GM06990 (cell line): ENCODE results near the gene ZNF324.
A peak's percentile ranks its signal among the peaks of the same experiment; 100 is the strongest.

Experiments used
- DNase-seq: peaks from one replicate; pipeline ENCODE4 v3.0.0-alpha.2; 2011; ENCODE audit not compliant: insufficient read length; ENCODE audit errors: extremely low read depth
- H3K27me3 ChIP-seq: replicated peaks from 2 replicates; pipeline ENCODE4 v1.6.0; 2011; ENCODE audit warnings: low read length; ENCODE audit not compliant: control insufficient read depth, insufficient read depth
- H3K36me3 ChIP-seq: 2 replicates; pipeline ENCODE4 v1.5.1; 2011; ENCODE audit warnings: low read length; ENCODE audit not compliant: control insufficient read depth, insufficient read depth
- H3K4me3 ChIP-seq: replicated peaks from 2 replicates; pipeline ENCODE4 v1.5.1; 2011; ENCODE audit warnings: low read depth, mild to moderate bottlenecking, control low read depth, low read length
- CTCF ChIP-seq: IDR thresholded peaks from 2 replicates; pipeline ENCODE4 v1.5.1; 2011; ENCODE audit warnings: low read length, control low read depth, mild to moderate bottlenecking, inconsistent platforms; ENCODE audit not compliant: insufficient read depth, poor library complexity, severe bottlenecking

ZNF324 gene

DNA sequence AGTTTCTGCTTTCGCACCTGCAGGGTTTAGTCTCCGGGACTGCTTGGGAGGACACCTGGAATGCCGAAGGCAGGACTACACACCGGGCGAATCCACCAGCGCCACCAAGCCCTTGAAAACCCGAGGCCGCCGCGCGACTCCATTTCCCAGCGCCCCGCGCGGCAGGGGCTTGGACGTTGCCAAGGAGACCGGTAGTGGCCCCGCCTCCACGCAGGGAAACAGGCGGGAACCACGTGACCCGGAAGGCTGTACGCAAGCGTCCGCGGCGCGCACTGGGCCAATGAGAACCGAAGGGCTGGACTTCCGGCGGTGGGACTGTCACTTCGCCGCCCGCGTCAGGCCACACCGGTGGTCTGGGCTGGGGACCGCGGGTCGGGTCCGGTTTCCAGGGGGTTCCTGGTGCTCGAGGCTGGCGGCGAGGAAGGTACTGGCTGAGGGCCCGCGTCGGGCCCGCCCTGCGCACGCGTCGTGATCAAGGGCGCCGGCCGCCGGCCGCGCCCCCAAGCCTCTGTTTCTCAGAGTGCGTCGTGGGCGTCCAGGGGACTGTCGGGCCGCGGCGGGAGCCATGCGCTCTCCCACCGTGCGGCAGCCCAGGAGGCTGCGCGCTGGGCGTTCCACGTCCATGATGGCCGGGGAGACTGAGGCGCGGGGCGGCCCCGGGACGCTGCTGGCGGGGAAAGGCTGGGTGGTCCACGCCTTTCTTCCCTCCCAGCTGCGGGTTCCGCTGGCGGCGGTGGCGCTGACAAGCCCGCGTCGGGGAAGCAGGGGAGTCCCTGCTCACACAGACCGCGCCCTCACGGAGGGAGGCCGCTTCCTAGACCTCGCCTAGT is at the start of gene ZNF324:
Gene ZNF324, plus strand, starts transcription at position 321 of the 830 bp plus-strand sequence. CDS start 2,106 bp downstream, outside the sequence.
- Histone ChIP-seq H3K4me3 (peak within 1 kb of the TSS; percentile 90), H3K27me3 (no peaks in the 10 kb centered on the region), H3K36me3 (peaks cover 6% of the 10 kb centered on the region)
- TF ChIP-seq CTCF, result no peak
- DNase-seq, result peak; percentile 95

GRCh38 chr19:58428617-58429016 is 38.3 kb upstream of the ZNF324 start:
- Histone ChIP-seq H3K36me3 (no peaks in the 10 kb centered on the region; the same call in 1 of the 2 replicates), H3K27me3 (no peaks in the 10 kb centered on the region), H3K4me3 (no peak overlapping the region)
- TF ChIP-seq CTCF, result no peak
- DNase-seq, result no peak

GRCh38 chr19:58429745-58430144 is 37.1 kb upstream of the ZNF324 start:
- H3K4me3 ChIP-seq, result no peak overlapping the region
- TF ChIP-seq CTCF, result no peak
- peaks cover 9% of the 10 kb centered on the region for H3K36me3 ChIP-seq
- H3K27me3 ChIP-seq, result no peaks in the 10 kb centered on the region
- no peak for DNase-seq

DNA sequence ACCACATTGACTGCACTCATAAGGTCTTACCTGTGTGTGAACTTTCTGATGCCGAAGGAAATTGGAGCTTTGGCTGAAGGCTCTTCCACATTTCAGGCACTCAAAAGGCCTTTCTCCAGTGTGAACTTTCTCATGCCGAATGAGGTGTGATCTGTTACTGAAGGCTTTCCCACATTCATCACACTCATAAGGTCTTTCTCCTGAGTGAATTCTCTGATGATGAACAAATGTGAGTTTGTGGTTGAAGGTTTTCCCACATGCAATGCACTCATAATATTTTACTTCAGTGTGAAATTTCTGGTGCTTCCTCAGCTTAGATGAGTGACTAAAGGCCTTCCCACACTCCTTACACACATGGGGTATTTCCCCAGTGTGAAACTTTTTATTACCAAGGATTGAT is 32.7 kb upstream of the ZNF324 start:
- H3K36me3 ChIP-seq, result peaks cover 16% of the 10 kb centered on the region
- no peaks in the 10 kb centered on the region for H3K27me3 ChIP-seq
- TF ChIP-seq CTCF, result no peak
- H3K4me3 ChIP-seq, result no peak overlapping the region
- no peak for DNase-seq

DNA sequence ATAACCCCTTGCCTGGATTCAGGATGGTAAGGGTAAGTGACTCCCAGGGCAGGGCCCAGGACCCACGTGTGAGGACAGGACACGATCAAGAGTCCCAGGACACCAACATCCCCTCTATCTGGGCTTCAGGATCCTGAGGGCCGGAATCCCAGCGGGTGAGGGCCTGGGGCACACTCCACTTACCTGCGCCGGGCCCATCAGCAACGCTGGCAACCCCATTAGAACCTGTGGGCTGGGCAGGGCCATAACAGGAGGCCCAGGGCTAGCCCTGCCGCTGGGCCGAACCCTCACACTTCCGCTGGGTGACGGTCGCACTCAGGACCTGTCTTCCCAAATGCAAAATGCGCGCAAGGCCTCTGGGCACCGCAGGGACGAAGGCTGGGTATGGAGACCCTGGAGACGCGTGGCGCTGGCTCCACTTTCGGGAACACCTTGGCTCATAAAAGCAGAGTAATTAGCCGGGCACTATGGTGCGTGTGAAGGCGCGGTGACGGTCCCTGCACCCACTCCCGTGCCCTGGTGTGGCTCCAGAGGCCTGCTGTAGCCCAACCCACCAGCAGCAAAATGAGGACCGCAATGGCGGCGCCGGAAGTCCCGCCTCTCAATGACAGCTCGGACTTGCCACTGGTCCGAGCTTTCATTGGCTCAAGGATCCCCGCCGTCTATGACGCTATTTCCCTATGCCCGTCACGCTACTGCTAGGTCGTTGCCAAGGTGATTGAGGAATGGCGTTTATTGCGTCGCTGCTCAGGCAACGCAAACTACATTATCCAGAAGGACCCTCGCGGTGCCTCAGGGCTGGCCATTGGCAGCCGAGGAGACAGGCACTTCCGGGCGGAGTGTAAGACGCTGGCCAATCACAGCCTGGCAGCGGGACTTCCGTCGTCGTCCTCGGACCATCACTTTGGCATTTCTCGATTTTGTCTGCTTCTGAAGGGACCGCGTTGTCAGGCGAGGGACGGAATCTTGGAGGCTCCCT is 27.0 kb upstream of the ZNF324 start, which contains the start of gene ZNF132:
Gene ZNF132, minus strand, starts transcription at position 578 of the 979 bp plus-strand sequence. Its CDS starts 332 bp downstream, at position 246.
- peaks cover 6% of the 10 kb centered on the region for H3K36me3 ChIP-seq
- peak within 1 kb of the TSS; percentile 89 for H3K4me3 ChIP-seq
- H3K27me3 ChIP-seq, result no peaks in the 10 kb centered on the region
- DNase-seq, result peak; percentile 94
- TF ChIP-seq CTCF, result no peak
